SH-SY5Y (cell line): Measurements from ENCODE around the gene TSSK2.

Source experiments
- GATA2 ChIP-seq: IDR thresholded peaks from 2 replicates; pipeline ENCODE4 v1.6.1; 2011; ENCODE audit warnings: mild to moderate bottlenecking, low read depth, low read length
- GATA3 ChIP-seq: IDR thresholded peaks from 2 replicates; pipeline ENCODE4 v1.6.1; 2011; ENCODE audit warnings: low read depth, mild to moderate bottlenecking, low read length, moderate library complexity

- TF ChIP-seq GATA2: no peak
- no peak for TF ChIP-seq GATA3
Measured at GRCh38 chr22:19175026-19175601, 44.0 kb downstream of the TSSK2 start.
